Naive thymus-derived CD8-positive, alpha-beta T cell (primary cell): ENCODE results near the gene PKP2. TPM values are rescaled to one million over a fixed set of nuclear protein-coding genes. Genes with fewer than 3 reads are reported as not detected.
A peak's percentile ranks its signal among the peaks of the same experiment; 100 is the strongest.
"Not testable (repeated sequence)": the region's sequence is repeated elsewhere in the genome, so short reads cannot be mapped to it uniquely, and the experiment has no call there.

Source experiments
- ATAC-seq, 2 donors: fragments of 150-1000 bp; cut with Tn5 transposase in 1 of 2; sonication (Bioruptor Pico), chemical (Tn5 transposase) in 1 of 2; 1 replicate in 1 of 2; 2 replicates in 1 of 2; pipeline ENCODE4 v1.10.0; 2021; ENCODE audit warnings: mild to moderate bottlenecking in 2 of 2, moderate library complexity in 2 of 2
- POLR2A ChIA-PET: fragments of 350-600 bp; sonication (Branson Sonifier 250); formaldehyde crosslinking; loops from one replicate; lab custom pipeline; 2021; ENCODE audit warnings: antibody characterized with exemption; lab: Charles Lee
- DNase-seq, 10 donors: peaks; one replicate each; pipeline versions ENCODE4 v3.0.0 to v3.0.0-alpha.2; 2020 to 2022
- H3K27ac Mint-ChIP-seq, 10 donors: one replicate each; pipeline ENCODE4 v1.8.0; 2020 to 2022; ENCODE audit warnings: mild to moderate bottlenecking in 10 of 10, mixed read lengths in 10 of 10, moderate library complexity in 4 of 10, inconsistent platforms in 1 of 10
- H3K27me3 Mint-ChIP-seq, 5 donors: one replicate each; pipeline ENCODE4 v1.8.0; 2021 to 2022; ENCODE audit warnings: mixed read lengths in 5 of 5
- H3K36me3 Mint-ChIP-seq, 3 donors: one replicate each; pipeline ENCODE4 v1.8.0; 2020 to 2022; ENCODE audit warnings: mixed read lengths in 3 of 3, mild to moderate bottlenecking in 2 of 3, inconsistent platforms in 1 of 3
- H3K4me1 Mint-ChIP-seq, 4 donors: one replicate each; pipeline ENCODE4 v1.8.0; 2021 to 2022; ENCODE audit warnings: mixed read lengths in 4 of 4
- H3K4me3 Mint-ChIP-seq, 10 donors: one replicate each; pipeline ENCODE4 v1.8.0; 2020 to 2022; ENCODE audit warnings: mild to moderate bottlenecking in 10 of 10, mixed read lengths in 10 of 10, moderate library complexity in 6 of 10, inconsistent platforms in 1 of 10
- H3K9me3 Mint-ChIP-seq, 9 donors: one replicate each; pipeline ENCODE4 v1.8.0; 2020 to 2022; ENCODE audit warnings: mixed read lengths in 9 of 9, mild to moderate bottlenecking in 3 of 9, inconsistent platforms in 1 of 9, moderate library complexity in 1 of 9
- polyA plus RNA-seq, 3 donors: library from polyadenylated mRNA; unstranded; fragments of 300-500 nt; fragmentation: Illumina TruSeq; gene quantifications; one replicate each; pipeline ENCODE4 v1.2.3, GENCODE V29; 2021
- total RNA-seq, 8 experiments: library from RNA in 2 of 8; stranded (reverse) in 2 of 8; gene quantifications; one replicate each; pipeline ENCODE4 v1.2.3 and lab custom pipeline; 2021 to 2026

PKP2 gene
- total and polyA plus RNA-seq, 5 experiments from 2014 or later, result not detected

DNA sequence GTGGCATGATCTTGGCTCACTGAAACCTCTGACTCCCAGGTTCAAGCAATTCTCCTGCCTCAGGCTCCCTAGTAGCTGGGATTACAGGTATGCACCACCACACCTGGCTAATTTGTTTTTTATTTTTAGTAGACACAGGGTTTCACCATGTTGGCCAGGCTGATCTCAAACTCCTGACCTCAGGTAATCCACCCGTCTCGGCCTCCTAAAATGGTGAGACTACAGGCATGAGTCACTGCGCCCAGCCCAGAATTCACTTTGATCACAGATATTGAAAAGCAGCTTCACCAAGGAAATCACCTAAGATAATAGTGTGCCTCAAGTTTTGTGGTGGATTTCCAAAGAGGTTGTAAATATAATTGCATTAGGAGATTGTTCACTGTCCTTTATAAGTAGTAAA lies 4.2 kb downstream of the PKP2 start:
- H3K4me3 Mint-ChIP-seq, DNase-seq, H3K27ac Mint-ChIP-seq, ATAC-seq, H3K9me3 Mint-ChIP-seq, POLR2A ChIA-PET, H3K36me3 Mint-ChIP-seq: not testable (repeated sequence)
- peaks cover 37 to 66% (median 41%) of the 10 kb centered on the region in 5 donors for H3K27me3 Mint-ChIP-seq
- H3K4me1 Mint-ChIP-seq, result peaks cover 13 to 22% (median 16%) of the 10 kb centered on the region in 4 donors

DNA sequence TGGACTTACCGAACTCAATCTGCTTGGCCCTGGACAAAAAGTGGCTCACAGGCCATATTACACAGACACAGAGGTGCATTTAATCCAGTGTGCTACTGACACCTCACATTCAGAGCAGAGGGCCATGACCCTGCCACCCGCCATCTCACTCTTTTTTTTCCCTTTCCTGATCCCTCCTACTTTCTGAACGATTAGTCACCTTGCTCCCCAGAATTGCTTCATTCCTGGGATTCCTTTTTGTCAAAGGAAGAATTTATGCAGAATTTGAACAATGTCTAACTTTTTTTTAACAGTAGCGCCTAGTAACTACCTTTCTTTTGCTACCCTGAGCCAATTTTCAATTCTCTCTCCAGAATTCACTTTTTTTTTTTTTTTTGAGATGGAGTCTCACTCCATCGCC lies 4.6 kb downstream of the PKP2 start:
- no peak for ATAC-seq
- H3K27me3 Mint-ChIP-seq, result peaks cover 33 to 62% (median 37%) of the 10 kb centered on the region in 5 donors
- H3K36me3 Mint-ChIP-seq, result no peaks in the 10 kb centered on the region
- H3K4me3 Mint-ChIP-seq, result no peak overlapping the region
- no peak overlapping the region for H3K27ac Mint-ChIP-seq
- peaks cover 9 to 17% (median 13%) of the 10 kb centered on the region in 4 donors for H3K4me1 Mint-ChIP-seq
- POLR2A ChIA-PET, result no interaction called here
- no peak for DNase-seq
- no peaks in the 10 kb centered on the region for H3K9me3 Mint-ChIP-seq

- H3K27me3 Mint-ChIP-seq, result peaks cover 33 to 62% (median 37%) of the 10 kb centered on the region in 5 donors
These were observed 5.1 kb downstream of the PKP2 start for GRCh38 chr12:32891526-32891925.

DNA sequence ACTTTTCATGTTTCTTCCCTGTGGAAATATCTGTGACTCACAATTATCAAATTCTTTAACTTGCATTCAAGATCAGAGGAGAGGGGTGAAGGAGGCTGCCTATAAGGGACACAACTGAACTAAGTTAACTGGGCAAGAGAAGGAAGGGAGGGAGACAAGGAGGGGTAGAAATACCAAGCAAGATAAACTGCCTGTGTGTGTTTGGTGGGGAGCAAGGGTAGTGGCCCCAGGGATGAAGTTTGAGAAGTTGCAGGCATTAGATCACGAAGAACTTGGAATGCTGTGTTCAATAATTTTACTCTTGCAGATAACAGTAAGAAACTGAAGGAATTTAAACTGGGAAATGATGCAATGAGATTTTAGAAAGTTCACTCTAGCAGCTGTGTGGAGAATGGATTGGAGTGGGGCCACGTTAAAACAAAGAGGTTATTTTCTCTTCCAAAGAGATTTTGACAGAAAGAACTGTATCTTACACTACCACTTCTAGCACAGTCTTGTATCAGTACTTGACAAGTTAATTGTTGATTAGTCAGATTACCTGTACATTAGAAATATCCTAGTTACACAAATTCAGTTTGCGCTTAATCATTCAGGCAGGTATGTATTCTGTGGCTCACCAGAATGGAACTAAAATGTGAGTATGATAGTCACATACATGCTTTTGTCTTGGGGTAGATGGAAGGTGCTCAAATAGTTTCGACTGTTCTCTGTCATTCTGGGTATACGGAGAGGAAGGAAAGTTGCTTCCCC lies 7.4 kb downstream of the PKP2 start:
- Mint-ChIP-seq H3K27ac (peak overlapping the region in 1 of 10 donors; percentile 1), H3K9me3 (no peaks in the 10 kb centered on the region), H3K4me1 (peaks cover 0 to 5% (median 4%) of the 10 kb centered on the region in 4 donors), H3K4me3 (no peak overlapping the region), H3K27me3 (peaks cover 18 to 39% (median 21%) of the 10 kb centered on the region in 5 donors), H3K36me3 (no peaks in the 10 kb centered on the region)
- POLR2A ChIA-PET, result no interaction called here
- ATAC-seq (no peak), DNase-seq (no peak)

More at GRCh38 chr12:32891526-32891925, 5.1 kb downstream of the PKP2 start:
- POLR2A ChIA-PET, result no interaction called here
- peaks cover 9 to 16% (median 13%) of the 10 kb centered on the region in 4 donors for H3K4me1 Mint-ChIP-seq
- H3K27ac Mint-ChIP-seq, result no peak overlapping the region
- no peak overlapping the region for H3K4me3 Mint-ChIP-seq
- no peaks in the 10 kb centered on the region for H3K9me3 Mint-ChIP-seq
- H3K36me3 Mint-ChIP-seq, result no peaks in the 10 kb centered on the region
- no peak for DNase-seq
- ATAC-seq, result no peak

DNA sequence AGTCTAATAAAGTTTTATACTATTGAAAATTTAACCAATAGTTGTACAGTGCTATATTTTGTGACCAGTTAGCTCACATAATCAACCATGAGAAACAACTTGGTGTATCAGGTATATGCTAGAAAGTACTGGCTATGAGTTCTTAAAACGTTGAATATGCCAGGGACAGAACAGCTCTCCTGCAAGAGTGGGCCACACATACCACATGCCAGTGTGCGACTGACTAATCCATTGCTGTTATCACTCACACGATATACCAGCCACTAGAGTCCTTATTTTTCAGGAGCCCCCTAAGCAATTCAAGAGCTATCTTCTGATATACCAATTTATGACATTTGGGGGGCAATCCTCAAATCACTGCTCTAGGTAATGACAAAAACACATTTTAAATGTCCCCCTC lies 9.5 kb downstream of the PKP2 start:
- Mint-ChIP-seq H3K27me3 (peaks cover 9 to 21% (median 10%) of the 10 kb centered on the region in 5 donors), H3K4me3 (no peak overlapping the region), H3K4me1 (no peaks in the 10 kb centered on the region), H3K36me3 (no peaks in the 10 kb centered on the region), H3K9me3 (no peaks in the 10 kb centered on the region), H3K27ac (no peak overlapping the region)
- POLR2A ChIA-PET, result no interaction called here
- ATAC-seq (no peak), DNase-seq (no peak)

GRCh38 chr12:32885831-32886230 lies 10.7 kb downstream of the PKP2 start:
- Mint-ChIP-seq H3K36me3 (no peaks in the 10 kb centered on the region), H3K27ac (no peak overlapping the region), H3K9me3 (no peaks in the 10 kb centered on the region), H3K27me3 (peaks cover 5 to 16% (median 8%) of the 10 kb centered on the region in 5 donors), H3K4me1 (peaks cover 0 to under 1% (median 0%) of the 10 kb centered on the region in 4 donors), H3K4me3 (no peak overlapping the region)
- no peak for ATAC-seq
- POLR2A ChIA-PET, result no interaction called here
- DNase-seq, result no peak

- H3K27me3 Mint-ChIP-seq, result peaks cover 5 to 16% (median 7%) of the 10 kb centered on the region in 5 donors
- POLR2A ChIA-PET, result no interaction called here
- H3K4me3 Mint-ChIP-seq, result no peak overlapping the region
- no peak for ATAC-seq
- no peaks in the 10 kb centered on the region for H3K36me3 Mint-ChIP-seq
- H3K4me1 Mint-ChIP-seq, result peaks cover 0 to 1% (median 0%) of the 10 kb centered on the region in 4 donors
- no peak for DNase-seq
- no peaks in the 10 kb centered on the region for H3K9me3 Mint-ChIP-seq
- H3K27ac Mint-ChIP-seq, result no peak overlapping the region
These were observed 11.6 kb downstream of the PKP2 start for GRCh38 chr12:32884962-32885361.

DNA sequence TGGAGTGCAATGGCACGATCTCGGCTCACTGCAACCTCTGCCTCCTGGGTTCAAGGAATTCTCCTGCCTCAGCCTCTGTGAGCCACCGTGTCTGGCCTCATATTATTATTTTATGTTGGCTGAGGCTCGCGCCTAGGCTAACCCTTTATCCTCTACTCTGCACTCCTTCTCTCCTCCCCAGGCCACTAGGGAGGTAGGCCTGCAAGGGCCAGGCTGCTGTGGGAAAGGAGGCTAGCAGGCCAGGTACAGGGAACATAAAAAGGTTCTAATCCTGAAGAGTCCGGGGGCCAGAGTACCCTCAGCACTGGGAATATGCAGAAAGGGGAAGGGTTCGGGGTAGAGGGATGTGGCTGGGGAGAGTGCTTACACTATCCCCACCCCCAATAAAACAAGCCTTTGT lies 14.9 kb downstream of the PKP2 start:
- Mint-ChIP-seq H3K27ac (no peak overlapping the region), H3K9me3 (no peaks in the 10 kb centered on the region), H3K27me3 (peaks cover 0 to 3% (median 0%) of the 10 kb centered on the region in 5 donors), H3K4me3 (no peak overlapping the region), H3K36me3 (no peaks in the 10 kb centered on the region), H3K4me1 (peaks cover 0 to 1% (median 0%) of the 10 kb centered on the region in 4 donors)
- ATAC-seq, result no peak
- no peak for DNase-seq
- POLR2A ChIA-PET, result no interaction called here

- Mint-ChIP-seq H3K4me1 (peaks cover 0 to 1% (median 0%) of the 10 kb centered on the region in 4 donors), H3K4me3 (no peak overlapping the region), H3K27ac (no peak overlapping the region), H3K27me3 (peaks cover 0 to 4% (median 0%) of the 10 kb centered on the region in 5 donors), H3K36me3 (no peaks in the 10 kb centered on the region), H3K9me3 (no peaks in the 10 kb centered on the region)
- DNase-seq, result no peak
- no peak for ATAC-seq
- POLR2A ChIA-PET, result no interaction called here
These were observed 15.5 kb downstream of the PKP2 start for GRCh38 chr12:32881107-32881506.

DNA sequence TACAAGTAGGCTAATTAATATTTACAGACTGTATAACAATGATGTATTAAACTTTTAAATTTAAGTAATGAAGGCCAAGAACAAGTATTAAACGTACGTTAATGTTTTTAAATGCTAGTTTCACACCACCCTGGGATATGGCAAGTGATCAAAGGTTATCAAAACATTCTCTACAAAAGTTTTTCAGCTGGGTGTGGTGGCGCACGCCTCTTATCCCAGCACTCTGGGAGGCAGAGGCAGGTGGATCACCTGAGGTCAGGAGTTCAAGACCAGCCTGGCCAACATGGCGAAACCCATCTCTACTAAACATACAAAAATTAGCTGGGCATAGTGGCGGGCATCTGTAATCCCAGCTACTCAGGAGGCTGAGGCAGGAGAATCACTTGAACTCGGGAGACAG lies 17.5 kb downstream of the PKP2 start:
- H3K4me1 Mint-ChIP-seq, H3K36me3 Mint-ChIP-seq, H3K4me3 Mint-ChIP-seq: not testable (repeated sequence)

DNA sequence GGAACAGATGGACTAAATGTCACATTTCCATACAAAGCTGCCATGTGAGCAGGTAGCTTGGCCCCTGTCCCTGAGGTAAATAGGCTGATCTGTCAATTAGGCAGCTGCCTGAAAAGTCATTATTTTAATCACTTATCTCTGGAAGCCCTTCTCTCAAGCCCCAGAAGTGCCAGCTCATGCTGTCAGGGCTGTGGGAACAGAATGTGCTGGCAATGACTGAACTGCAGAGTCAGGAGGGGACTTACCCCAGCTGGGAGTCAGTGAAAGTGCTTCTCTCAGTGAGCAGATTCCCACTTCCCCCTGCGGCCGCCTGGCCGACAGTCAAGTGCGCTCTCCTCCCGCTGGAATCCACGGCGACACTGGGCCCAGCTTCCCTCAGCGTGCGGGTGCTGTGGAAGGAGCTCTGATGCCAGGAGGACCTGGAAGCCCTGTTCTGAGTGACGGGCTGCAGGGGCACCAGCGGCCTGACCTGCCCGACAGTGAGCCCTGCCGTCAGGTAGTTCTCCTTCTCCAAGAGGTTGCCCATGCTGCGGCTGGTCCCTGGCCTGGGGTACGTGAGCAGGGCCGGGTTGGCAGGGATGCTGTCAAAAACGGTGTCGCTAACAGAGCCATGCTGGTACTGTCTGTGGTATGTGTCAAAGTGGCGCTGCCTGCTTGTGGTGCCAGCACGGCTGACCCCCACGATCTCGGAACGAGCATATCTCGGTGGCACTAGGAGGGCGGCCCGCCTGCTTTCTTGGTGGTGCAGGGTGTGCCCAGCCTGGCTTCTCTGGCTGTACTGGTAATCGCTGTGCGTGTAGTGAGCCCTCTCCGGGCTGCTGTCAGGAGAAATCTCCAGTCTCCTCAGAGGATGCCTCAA lies 18.7 kb downstream of the PKP2 start:
- Mint-ChIP-seq H3K4me1 (peaks cover 0 to 1% (median 0%) of the 10 kb centered on the region in 4 donors), H3K9me3 (no peaks in the 10 kb centered on the region), H3K4me3 (no peak overlapping the region), H3K27me3 (peaks cover 0 to 10% (median 3%) of the 10 kb centered on the region in 5 donors), H3K36me3 (no peaks in the 10 kb centered on the region), H3K27ac (no peak overlapping the region)
- no peak for ATAC-seq
- POLR2A ChIA-PET, result no interaction called here
- no peak for DNase-seq

More for the DNA sequence above, 17.5 kb downstream of the PKP2 start:
- ATAC-seq, H3K27ac Mint-ChIP-seq, DNase-seq, POLR2A ChIA-PET, H3K9me3 Mint-ChIP-seq: not testable (repeated sequence)
- H3K27me3 Mint-ChIP-seq, result peaks cover 0 to 12% (median 0%) of the 10 kb centered on the region in 5 donors

DNA sequence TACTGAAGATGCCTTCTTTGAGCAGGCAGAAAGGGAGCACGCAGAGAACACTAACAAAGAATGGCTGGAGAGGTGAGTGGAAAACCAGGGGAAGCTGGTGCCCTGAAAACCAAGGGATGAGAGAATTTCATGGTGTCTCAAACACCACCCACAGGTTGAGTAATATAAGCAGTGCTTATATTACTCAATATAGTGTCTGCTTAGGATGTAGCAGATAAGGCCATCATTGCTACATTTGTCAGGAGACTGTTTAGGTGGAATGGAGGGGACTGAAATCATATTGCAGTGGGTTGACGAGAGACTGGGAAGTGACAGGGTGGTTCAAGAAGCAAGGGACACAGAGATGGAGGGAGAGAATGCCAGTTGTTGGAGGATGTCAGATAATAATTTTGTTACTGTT lies 20.6 kb downstream of the PKP2 start:
- Mint-ChIP-seq H3K4me1 (peaks cover 0 to 1% (median 0%) of the 10 kb centered on the region in 4 donors), H3K4me3 (no peak overlapping the region), H3K36me3 (no peaks in the 10 kb centered on the region), H3K27ac (no peak overlapping the region), H3K27me3 (peaks cover 5 to 18% (median 9%) of the 10 kb centered on the region in 5 donors), H3K9me3 (no peaks in the 10 kb centered on the region)
- no peak for ATAC-seq
- POLR2A ChIA-PET, result no interaction called here
- DNase-seq, result no peak

DNA sequence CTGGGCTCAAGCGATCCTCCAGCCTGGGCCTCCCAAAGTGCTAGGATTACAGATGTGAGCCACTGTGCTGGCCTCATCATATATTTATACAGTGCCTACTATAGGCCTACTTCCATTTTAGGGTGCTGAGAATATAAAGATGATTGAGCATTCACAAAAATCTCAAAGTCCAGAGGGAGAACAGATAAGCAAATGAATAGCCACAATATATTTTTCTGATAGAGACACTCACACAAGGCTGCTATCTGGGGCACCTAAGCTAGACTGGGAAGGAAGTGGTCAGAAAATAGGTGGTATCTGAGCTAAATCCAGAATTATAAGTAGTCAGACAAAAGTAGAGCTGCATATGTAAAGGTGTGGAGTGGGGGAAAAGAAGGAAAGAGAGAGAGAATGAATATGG lies 21.6 kb downstream of the PKP2 start:
- no peak for ATAC-seq
- H3K36me3 Mint-ChIP-seq, result no peaks in the 10 kb centered on the region
- no peak for DNase-seq
- peaks cover 5 to 18% (median 9%) of the 10 kb centered on the region in 5 donors for H3K27me3 Mint-ChIP-seq
- H3K4me3 Mint-ChIP-seq, result no peak overlapping the region
- H3K27ac Mint-ChIP-seq, result no peak overlapping the region
- no peaks in the 10 kb centered on the region for H3K4me1 Mint-ChIP-seq
- POLR2A ChIA-PET, result no interaction called here
- no peaks in the 10 kb centered on the region for H3K9me3 Mint-ChIP-seq
